VCaP (cell line): ENCODE measurements around the gene GFOD1.
"Not testable (repeated sequence)": the region's sequence is repeated elsewhere in the genome, so short reads cannot be mapped to it uniquely, and the experiment has no call there.

ENCODE experiments used
- H3K27ac ChIP-seq: fragments of 450-650 bp; 2 replicates; pipeline ENCODE4 v1.5.1; 2017
- TF ChIP-seq, protein P1 (sequence below): fragments of 450-650 bp; conservative IDR thresholded peaks from 2 replicates; pipeline ENCODE4 v1.5.1; 2017; ENCODE audit warnings: mild to moderate bottlenecking, moderate library complexity

The GFOD1 gene

DNA sequence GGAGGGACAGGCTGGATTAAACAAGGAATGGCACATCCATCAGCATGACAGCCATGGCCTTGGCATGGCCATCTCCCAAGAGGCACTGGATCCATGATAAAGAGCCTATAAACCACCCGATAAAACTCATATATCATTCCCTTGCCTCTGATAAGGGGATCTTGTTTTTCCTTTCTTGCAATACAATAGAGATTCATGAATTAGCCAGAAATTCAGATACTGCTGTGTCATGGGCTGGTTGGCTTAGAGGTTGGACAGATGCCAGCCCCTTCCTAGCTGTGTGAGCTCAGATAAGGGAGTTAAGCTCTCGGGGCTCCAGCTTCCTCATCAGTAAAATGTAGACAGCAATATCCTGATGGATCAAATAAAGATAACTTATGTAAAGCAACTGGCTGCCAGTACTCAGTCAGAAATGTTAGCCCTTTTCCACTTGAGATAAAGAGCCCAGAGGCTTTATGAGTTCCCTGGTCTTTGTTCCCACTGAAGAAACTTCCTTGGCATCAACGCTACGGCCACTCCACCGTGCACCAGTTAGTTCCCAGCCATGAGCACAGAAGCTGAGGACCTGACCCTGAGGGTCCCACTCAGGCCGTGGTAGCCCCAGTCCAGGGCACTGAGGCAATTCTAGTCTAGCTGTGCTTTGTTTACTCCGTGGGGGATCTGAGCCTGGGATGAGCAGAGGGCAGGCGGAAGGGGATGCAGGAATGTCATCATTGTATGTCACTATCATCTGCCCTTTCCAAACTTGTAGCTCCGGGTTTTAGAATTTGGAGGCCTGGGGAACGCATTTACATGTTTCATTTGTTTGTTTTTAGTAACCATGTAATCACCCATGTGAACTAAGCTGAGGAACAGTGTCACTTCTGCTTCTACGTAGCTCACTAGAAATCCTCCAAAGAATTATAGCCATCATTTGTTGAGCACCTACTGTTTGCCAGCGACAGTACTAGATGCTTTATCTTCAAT lies 91.8 kb downstream of the GFOD1 start:
- TF ChIP-seq, protein P1, sequence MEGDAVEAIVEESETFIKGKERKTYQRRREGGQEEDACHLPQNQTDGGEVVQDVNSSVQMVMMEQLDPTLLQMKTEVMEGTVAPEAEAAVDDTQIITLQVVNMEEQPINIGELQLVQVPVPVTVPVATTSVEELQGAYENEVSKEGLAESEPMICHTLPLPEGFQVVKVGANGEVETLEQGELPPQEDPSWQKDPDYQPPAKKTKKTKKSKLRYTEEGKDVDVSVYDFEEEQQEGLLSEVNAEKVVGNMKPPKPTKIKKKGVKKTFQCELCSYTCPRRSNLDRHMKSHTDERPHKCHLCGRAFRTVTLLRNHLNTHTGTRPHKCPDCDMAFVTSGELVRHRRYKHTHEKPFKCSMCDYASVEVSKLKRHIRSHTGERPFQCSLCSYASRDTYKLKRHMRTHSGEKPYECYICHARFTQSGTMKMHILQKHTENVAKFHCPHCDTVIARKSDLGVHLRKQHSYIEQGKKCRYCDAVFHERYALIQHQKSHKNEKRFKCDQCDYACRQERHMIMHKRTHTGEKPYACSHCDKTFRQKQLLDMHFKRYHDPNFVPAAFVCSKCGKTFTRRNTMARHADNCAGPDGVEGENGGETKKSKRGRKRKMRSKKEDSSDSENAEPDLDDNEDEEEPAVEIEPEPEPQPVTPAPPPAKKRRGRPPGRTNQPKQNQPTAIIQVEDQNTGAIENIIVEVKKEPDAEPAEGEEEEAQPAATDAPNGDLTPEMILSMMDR = no peak
- H3K27ac ChIP-seq = no peak overlapping the region

DNA sequence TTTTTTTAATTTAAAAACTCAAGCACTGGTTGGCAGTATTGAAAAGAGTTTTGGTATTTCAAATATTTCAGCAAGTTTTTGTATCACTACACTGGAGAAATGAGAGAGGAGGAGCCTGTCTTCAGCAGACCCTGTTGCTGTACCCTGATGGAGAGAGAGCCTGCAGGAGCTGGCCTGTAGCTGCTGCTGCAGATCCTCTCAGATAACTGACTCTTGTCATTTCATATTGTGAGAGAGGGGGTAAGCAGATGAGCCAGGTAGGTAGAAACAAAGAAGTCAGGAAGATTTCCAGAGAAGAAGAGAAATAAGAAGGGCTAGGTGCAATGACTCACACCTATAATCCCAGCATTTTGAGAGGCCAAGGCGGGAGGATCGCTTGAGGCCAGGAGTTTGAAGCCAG lies 94.9 kb downstream of the GFOD1 start:
- TF ChIP-seq, protein P1 = no peak
- H3K27ac ChIP-seq = no peak overlapping the region

DNA sequence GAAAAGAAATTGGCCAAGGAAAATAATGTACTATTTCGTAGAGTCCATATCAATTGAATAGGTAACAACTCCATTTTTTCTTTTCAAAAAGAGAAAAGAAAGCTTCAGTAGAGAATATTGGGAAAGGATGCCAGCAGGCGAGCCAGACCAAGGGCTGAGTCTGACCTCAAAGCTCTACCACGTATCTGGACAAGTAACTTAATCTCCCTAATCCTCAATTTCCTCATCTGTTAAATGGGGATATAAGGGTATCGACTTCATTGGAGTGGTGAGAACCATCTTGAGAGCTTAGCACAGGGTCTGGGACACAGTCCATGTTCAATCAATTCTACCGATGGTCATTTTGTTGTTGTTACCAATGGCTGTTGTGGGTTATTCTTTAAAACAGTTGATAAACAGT lies 95.9 kb downstream of the GFOD1 start:
- TF ChIP-seq, protein P1 = no peak
- no peak overlapping the region for H3K27ac ChIP-seq

DNA sequence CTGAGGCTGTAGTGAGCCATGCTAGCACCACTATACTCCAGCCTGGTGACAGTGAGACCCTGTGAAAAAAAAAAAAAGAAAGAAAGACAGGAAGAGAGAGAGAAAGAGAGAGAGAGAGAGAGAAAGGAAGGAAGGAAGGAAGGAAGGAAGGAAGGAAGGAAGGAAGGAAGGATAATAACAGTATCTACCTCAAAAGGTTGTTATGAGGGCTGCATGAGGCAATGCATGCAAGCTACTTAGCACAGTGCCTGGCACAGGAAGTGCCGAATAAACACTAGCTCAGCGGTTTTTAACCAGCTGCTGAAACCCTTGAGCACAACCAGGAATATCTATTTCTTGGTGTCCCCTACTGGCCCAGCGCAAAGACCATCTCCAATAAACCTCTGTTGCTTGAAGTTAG lies 96.7 kb downstream of the GFOD1 start:
- no peak overlapping the region for H3K27ac ChIP-seq
- TF ChIP-seq, protein P1 = no peak

DNA sequence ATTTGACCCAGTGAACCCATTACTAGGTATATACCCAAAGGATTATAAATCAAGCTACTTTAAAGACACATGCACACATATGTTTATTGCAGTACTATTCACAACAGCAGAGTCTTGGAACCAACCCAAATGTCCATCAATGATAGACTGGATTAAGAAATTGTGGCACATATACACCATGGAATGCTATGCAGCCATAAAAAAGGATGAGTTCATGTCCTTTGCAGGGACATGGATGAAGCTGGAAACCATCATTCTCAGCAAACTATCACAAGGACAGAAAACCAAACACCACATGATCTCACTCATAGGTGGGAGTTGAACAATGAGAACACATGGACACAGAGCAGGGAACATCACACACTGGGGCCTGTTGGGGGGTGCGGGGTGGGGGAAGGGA lies 98.2 kb downstream of the GFOD1 start:
- not testable (repeated sequence) for H3K27ac ChIP-seq

DNA sequence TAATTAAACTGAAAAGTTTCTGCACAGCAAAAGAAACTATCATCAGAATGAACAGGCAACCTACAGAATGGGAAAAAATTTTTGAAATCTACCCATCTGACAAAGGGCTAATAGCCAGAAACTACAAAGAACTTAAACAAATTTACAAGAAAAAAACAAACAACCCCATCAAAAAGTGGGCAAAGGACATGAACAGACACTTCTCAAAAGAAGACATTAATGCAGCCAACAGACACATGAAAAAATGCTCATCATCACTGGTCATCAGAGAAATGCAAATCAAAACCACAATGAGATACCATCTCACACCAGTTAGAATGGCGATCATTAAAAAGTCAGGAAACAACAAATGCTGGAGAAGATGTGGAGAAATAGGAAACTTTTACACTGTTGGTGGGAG lies 98.6 kb downstream of the GFOD1 start:
- not testable (repeated sequence) for H3K27ac ChIP-seq

DNA sequence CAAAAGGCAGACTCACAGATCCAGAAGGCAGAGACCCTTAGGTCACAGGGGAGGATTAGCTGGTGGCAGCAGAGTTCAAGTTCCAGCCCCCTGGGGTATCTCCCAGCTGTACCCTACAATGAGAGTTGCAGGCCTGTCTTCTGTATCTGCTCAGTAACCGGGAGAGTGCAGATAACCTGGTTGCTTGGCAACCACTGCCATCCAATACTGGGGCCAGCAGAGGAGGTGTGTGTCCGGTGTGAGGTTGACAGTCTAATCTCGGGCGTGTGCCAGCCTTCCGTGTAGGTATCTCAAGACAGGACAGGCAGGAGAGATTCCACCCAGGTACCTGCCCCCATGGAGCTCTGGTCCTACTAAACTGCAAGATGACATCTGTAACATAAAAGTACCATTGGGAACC lies 102.4 kb downstream of the GFOD1 start:
- TF ChIP-seq, protein P1 = no peak
- no peak overlapping the region for H3K27ac ChIP-seq

DNA sequence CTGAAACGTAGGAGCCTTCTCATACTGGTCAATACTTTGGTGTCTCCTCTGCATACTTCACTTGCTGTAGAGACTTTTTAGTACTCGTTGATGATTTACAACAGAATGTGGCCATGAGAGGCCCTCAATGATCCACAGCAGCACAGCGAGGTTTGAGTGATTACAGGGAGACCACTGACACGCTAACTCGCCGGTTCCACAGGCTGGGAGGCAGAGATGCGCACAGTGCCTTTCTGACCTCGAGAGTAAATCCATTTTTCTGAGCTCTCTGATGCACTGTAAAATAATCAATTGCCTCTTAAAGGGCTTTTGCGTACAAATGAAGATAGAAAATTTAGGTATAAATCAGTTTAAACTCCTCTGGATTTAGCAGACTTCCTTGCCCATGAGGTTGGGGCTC lies 102.9 kb downstream of the GFOD1 start:
- H3K27ac ChIP-seq = no peak overlapping the region
- TF ChIP-seq, protein P1 = no peak
